HG03025 (cell line): ENCODE measurements around the gene MIB2.
"Not testable (repeated sequence)": the region's sequence is repeated elsewhere in the genome, so short reads cannot be mapped to it uniquely, and the experiment has no call there.

Source experiments
- ATAC-seq: cut with Tn5 transposase; IDR thresholded peaks from one replicate; pipeline ENCODE4 v1.9.1; 2021; ENCODE audit warnings: mild to moderate bottlenecking, moderate library complexity; ENCODE audit not compliant: unreplicated experiment, low FRiP score

Gene MIB2

GRCh38 chr1:1625824-1626206 is 10.5 kb downstream of the MIB2 start:
- no peak for ATAC-seq

- ATAC-seq, result no peak
Measured at GRCh38 chr1:1626207-1627141, 11.2 kb downstream of the MIB2 start.

- ATAC-seq, result no peak
Measured at GRCh38 chr1:1627261-1627828, 12.0 kb downstream of the MIB2 start.

GRCh38 chr1:1627829-1628753 is 12.8 kb downstream of the MIB2 start:
- ATAC-seq, result no peak

GRCh38 chr1:1628754-1629429 is 13.6 kb downstream of the MIB2 start:
- no peak for ATAC-seq

GRCh38 chr1:1629430-1630190 is 14.3 kb downstream of the MIB2 start:
- no peak for ATAC-seq

GRCh38 chr1:1630191-1630964 is 15.1 kb downstream of the MIB2 start:
- no peak for ATAC-seq

GRCh38 chr1:1630965-1631781 is 15.9 kb downstream of the MIB2 start:
- no peak for ATAC-seq

- ATAC-seq, result no peak
Measured at GRCh38 chr1:1631782-1632420, 16.6 kb downstream of the MIB2 start, which contains the start of gene MMP23B. Gene MMP23B, plus strand, starts transcription at chr1:1632173. Its CDS starts 46 bp downstream, at chr1:1632219.

GRCh38 chr1:1633409-1633808 is 18.1 kb downstream of the MIB2 start:
- ATAC-seq, result not testable (repeated sequence)

GRCh38 chr1:1634613-1635012 is 19.3 kb downstream of the MIB2 start:
- not testable (repeated sequence) for ATAC-seq

- ATAC-seq, result not testable (repeated sequence)
Measured at GRCh38 chr1:1636621-1637478, 21.6 kb downstream of the MIB2 start.

GRCh38 chr1:1637479-1637875 is 22.2 kb downstream of the MIB2 start:
- not testable (repeated sequence) for ATAC-seq

- ATAC-seq, result not testable (repeated sequence)
Measured at GRCh38 chr1:1638528-1638927, 23.2 kb downstream of the MIB2 start.

GRCh38 chr1:1639368-1639767 is 24.1 kb downstream of the MIB2 start:
- ATAC-seq, result not testable (repeated sequence)

- ATAC-seq, result not testable (repeated sequence)
Measured at GRCh38 chr1:1640081-1640480, 24.8 kb downstream of the MIB2 start.
